ENCODE measurements around the gene ATXN3L.

- TF ChIP-seq EZH2phosphoT487 (IDR thresholded peaks at IDR 0.05; ENCODE audit: unreplicated experiment) (no peak), CTCF (conservative IDR thresholded peaks at IDR 0.05; ENCODE audit: low read depth in 2 of 2) (no peak)
Observed at GRCh38 chrX:13338996-13339515, 19.2 kb upstream of the ATXN3L start.
